Astrocyte (in vitro differentiated cells and primary cell): ENCODE data around the gene PNPLA6.

Experiments
- CTCF ChIP-seq: IDR thresholded peaks from 2 replicates; pipeline ENCODE4 v1.5.1; 2011; ENCODE audit warnings: low read depth, mild to moderate bottlenecking, inconsistent platforms, low read length, moderate library complexity; ENCODE audit not compliant: insufficient read depth
- EZH2 ChIP-seq: IDR thresholded peaks from 2 replicates; pipeline ENCODE4 v1.6.1; 2012; ENCODE audit warnings: mild to moderate bottlenecking, low read length, inconsistent platforms; ENCODE audit not compliant: insufficient read depth

DNA sequence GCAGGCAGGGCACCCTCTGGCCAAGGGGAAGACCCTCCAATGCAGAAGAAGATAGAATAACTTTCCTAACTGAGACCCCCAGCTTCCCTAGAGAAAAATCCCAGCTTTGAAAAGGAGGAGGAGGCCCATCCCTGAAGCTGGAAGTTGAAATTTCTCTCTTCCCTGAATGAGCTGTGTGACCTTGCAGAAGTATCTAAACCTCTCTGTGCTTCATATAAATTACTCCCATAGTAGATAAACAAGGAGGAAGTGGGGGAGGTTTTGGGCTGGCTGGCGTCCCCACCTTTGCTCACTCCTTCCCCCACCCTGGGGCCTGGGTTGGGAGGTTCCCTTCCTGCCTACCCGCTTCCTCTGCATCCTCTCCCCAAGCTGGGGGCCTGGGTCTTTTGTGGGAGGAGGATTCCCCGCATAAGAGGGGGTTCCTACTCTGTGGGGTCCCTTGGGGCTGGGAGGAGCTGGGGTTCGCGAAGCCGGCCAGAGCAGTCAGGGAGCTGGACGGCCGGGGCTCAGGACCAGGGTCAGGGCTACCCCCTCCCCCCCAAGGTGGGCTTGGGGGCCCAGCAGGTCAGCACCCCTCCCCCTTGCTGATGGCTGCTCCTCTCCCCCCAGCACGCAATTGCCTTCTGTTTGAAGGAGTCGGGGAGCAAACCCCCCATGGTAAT is 71.8 kb downstream of the PNPLA6 start:
- no peak for TF ChIP-seq CTCF
- TF ChIP-seq EZH2, result no peak
